ENCODE results near the gene RCBTB2.
"Not testable (repeated sequence)": the region's sequence is repeated elsewhere in the genome, so short reads cannot be mapped to it uniquely, and the experiment has no call there.

Gene RCBTB2

GRCh38 chr13:48532506-48533499, at the start of gene RCBTB2:
RCBTB2 (minus strand) TSS chr13:48533080; CDS start chr13:48521939, 11,141 bp downstream.
- peak; percentile 95 to 97 for DNase-seq (ENCODE audit: low read depth in 2 of 2)

GRCh38 chr13:48582084-48582483, 49.2 kb upstream of the RCBTB2 start:
- no peak for DNase-seq (ENCODE audit: low read depth in 2 of 2)

GRCh38 chr13:48580896-48581295, 48.0 kb upstream of the RCBTB2 start:
- DNase-seq (ENCODE audit: low read depth in 2 of 2), result no peak

- peak; percentile 34 to 67 for DNase-seq (ENCODE audit: low read depth in 2 of 2)
Measured at GRCh38 chr13:48580185-48580803, 47.4 kb upstream of the RCBTB2 start.

- DNase-seq (ENCODE audit: low read depth in 2 of 2), result not testable (repeated sequence)
Measured at GRCh38 chr13:48579919-48580180, 47.0 kb upstream of the RCBTB2 start.

GRCh38 chr13:48579165-48579918, 46.5 kb upstream of the RCBTB2 start:
- no peak for DNase-seq (ENCODE audit: low read depth in 2 of 2)

- no peak for DNase-seq (ENCODE audit: low read depth in 2 of 2)
Measured at GRCh38 chr13:48578516-48579164, 45.8 kb upstream of the RCBTB2 start.

GRCh38 chr13:48576448-48577010, 43.6 kb upstream of the RCBTB2 start:
- DNase-seq (ENCODE audit: low read depth in 2 of 2), result no peak

GRCh38 chr13:48575031-48575430, 42.2 kb upstream of the RCBTB2 start:
- DNase-seq (ENCODE audit: low read depth in 2 of 2), result no peak

GRCh38 chr13:48574041-48574796, 41.3 kb upstream of the RCBTB2 start:
- no peak for DNase-seq (ENCODE audit: low read depth in 2 of 2)

- DNase-seq (ENCODE audit: low read depth in 2 of 2), result no peak
Measured at GRCh38 chr13:48573213-48574007, 40.5 kb upstream of the RCBTB2 start.

- no peak for DNase-seq (ENCODE audit: low read depth in 2 of 2)
Measured at GRCh38 chr13:48571126-48571913, 38.4 kb upstream of the RCBTB2 start.

- no peak for DNase-seq (ENCODE audit: low read depth in 2 of 2)
Measured at GRCh38 chr13:48570216-48570828, 37.4 kb upstream of the RCBTB2 start.

- DNase-seq (ENCODE audit: low read depth in 2 of 2), result no peak
Measured at GRCh38 chr13:48569104-48569666, 36.3 kb upstream of the RCBTB2 start.

- DNase-seq (ENCODE audit: low read depth in 2 of 2), result no peak
Measured at GRCh38 chr13:48568370-48569103, 35.7 kb upstream of the RCBTB2 start.

GRCh38 chr13:48567515-48568369, 34.9 kb upstream of the RCBTB2 start:
- no peak for DNase-seq (ENCODE audit: low read depth in 2 of 2)

GRCh38 chr13:48564056-48564455, 31.2 kb upstream of the RCBTB2 start:
- no peak for DNase-seq (ENCODE audit: low read depth in 2 of 2)
